HCT116 (cell line): ENCODE results near the gene KYNU. TPM values are rescaled to one million over a fixed set of nuclear protein-coding genes. Genes with fewer than 3 reads are reported as not detected.

Experiments
- ATAC-seq: fragments of 200-7000 bp; cut with Tn5 transposase; 2 replicates; pipeline ENCODE4 v1.9.1; 2020; ENCODE audit warnings: mild to moderate bottlenecking, moderate library complexity
- BruUV-seq: library from RNA; stranded (reverse); fragments of 400-500 nt; replicated peaks from 2 replicates; lab custom pipeline; 2021; lab: Mats Ljungman, UMichigan
- CTCF ChIA-PET: fragments of 300-600 bp; sonication (Branson Sonifier 250); formaldehyde crosslinking; loops from one replicate; lab custom pipeline; 2021; ENCODE audit warnings: antibody characterized with exemption; lab: Charles Lee
- POLR2A ChIA-PET: fragments of 300-600, 350-600 bp; sonication (Branson Sonifier 250); formaldehyde crosslinking; loops from one replicate; lab custom pipeline; 2021; ENCODE audit warnings: antibody characterized with exemption; lab: Charles Lee
- RAD21 ChIA-PET, 2 experiments: fragments of 300-600 bp; sonication (Branson Sonifier 250); formaldehyde crosslinking; loops; one replicate each; lab custom pipeline; 2023; ENCODE audit warnings: low total read pairs in 2 of 2; ENCODE audit not compliant: uncharacterized antibody in 2 of 2, unreplicated experiment in 2 of 2, low non-redundant PET in 1 of 2; lab: Charles Lee
- DNase-seq: peaks from one replicate; pipeline ENCODE4 v3.0.0-alpha.2; 2010; ENCODE audit warnings: low read depth, low spot score
- H2AFZ ChIP-seq: fragments of 200-600 bp; shearing (Covaris generic), sonication (generic); 2 replicates; pipeline ENCODE4 v1.6.1; 2017; ENCODE audit warnings: low read depth, mixed run types, mixed read lengths, antibody characterized with exemption, low read length; ENCODE audit not compliant: poor library complexity, severe bottlenecking
- H3K27ac ChIP-seq: 2 replicates; pipeline ENCODE4 v1.5.1; 2012; ENCODE audit warnings: low read depth, low read length
- H3K27me3 ChIP-seq: fragments of 200-600 bp; sonication (generic); 2 replicates; pipeline ENCODE4 v1.6.1; 2016; ENCODE audit warnings: mixed run types, low read length, mixed read lengths; ENCODE audit not compliant: insufficient read depth
- H3K36me3 ChIP-seq, 2 experiments: fragments of 200-500 bp in 1 of 2; fragments of 200-600 bp in 1 of 2; sonication (Bioruptor generic) in 1 of 2; sonication (generic) in 1 of 2; 2 replicates each; pipeline versions ENCODE4 v1.5.1 to v1.6.1; 2014 to 2016; ENCODE audit warnings: low read length in 2 of 2, inconsistent platforms in 1 of 2, mixed read lengths in 1 of 2, mixed run types in 1 of 2; ENCODE audit not compliant: insufficient read depth in 2 of 2, control insufficient read depth in 1 of 2
- H3K4me1 ChIP-seq, 2 experiments: fragments of 200-600 bp in 1 of 2; sonication (generic) in 1 of 2; 2 replicates each; pipeline versions ENCODE4 v1.5.1 to v1.6.1; 2012 to 2017; ENCODE audit warnings: low read length in 2 of 2, inconsistent platforms in 1 of 2, mild to moderate bottlenecking in 1 of 2, mixed read lengths in 1 of 2, mixed run types in 1 of 2, moderate library complexity in 1 of 2; ENCODE audit not compliant: insufficient read depth in 2 of 2, control insufficient read depth in 1 of 2
- H3K4me2 ChIP-seq: fragments of 200-600 bp; sonication (generic); 2 replicates; pipeline ENCODE4 v1.6.1; 2017; ENCODE audit warnings: mixed run types, low read length, mixed read lengths
- H3K4me3 ChIP-seq, 2 experiments: fragments of 200-600 bp in 1 of 2; sonication (generic) in 1 of 2; replicated peaks in 1 of 2; 2 replicates each; pipeline ENCODE4 v1.5.1; 2011 to 2016; ENCODE audit warnings: low read length in 2 of 2, control low read depth in 1 of 2, low read depth in 1 of 2, mild to moderate bottlenecking in 1 of 2, mixed read lengths in 1 of 2, mixed run types in 1 of 2
- H3K79me2 ChIP-seq: fragments of 200-600 bp; sonication (generic); 2 replicates; pipeline ENCODE4 v1.6.1; 2017; ENCODE audit warnings: mild to moderate bottlenecking, mixed run types, low read length, moderate library complexity, mixed read lengths; ENCODE audit not compliant: insufficient read depth
- H3K9ac ChIP-seq: fragments of 200-600 bp; sonication (generic); 2 replicates; pipeline ENCODE4 v1.6.1; 2016; ENCODE audit warnings: low read length, mixed read lengths
- H3K9me2 ChIP-seq: fragments of 200-600 bp; sonication (generic), shearing (Covaris generic); 2 replicates; pipeline ENCODE4 v1.6.1; 2017; ENCODE audit warnings: mixed run types, mild to moderate bottlenecking, moderate library complexity; ENCODE audit not compliant: insufficient read depth
- H3K9me3 ChIP-seq, 2 experiments: fragments of 200-500 bp in 1 of 2; fragments of 200-600 bp in 1 of 2; sonication (Bioruptor generic) in 1 of 2; sonication (generic) in 1 of 2; 2 replicates each; pipeline ENCODE4 v1.6.1; 2014 to 2017; ENCODE audit warnings: low read length in 2 of 2, mixed read lengths in 2 of 2, inconsistent platforms in 1 of 2, low read depth in 1 of 2, mild to moderate bottlenecking in 1 of 2, mixed run types in 1 of 2, moderate library complexity in 1 of 2; ENCODE audit not compliant: control insufficient read depth in 1 of 2, insufficient read depth in 1 of 2
- H4K20me1 ChIP-seq: fragments of 200-600 bp; sonication (generic), shearing (Covaris generic); 2 replicates; pipeline ENCODE4 v1.6.1; 2017; ENCODE audit warnings: mixed run types, mild to moderate bottlenecking, moderate library complexity; ENCODE audit not compliant: insufficient read depth
- ATF3 ChIP-seq: IDR thresholded peaks from 2 replicates; pipeline ENCODE4 v1.6.1; 2012
- CEBPB ChIP-seq: IDR thresholded peaks from 2 replicates; pipeline ENCODE4 v1.6.1; 2012; ENCODE audit warnings: low read depth
- CTCF ChIP-seq, 3 experiments: fragments of 200-600 bp in 1 of 3; sonication (generic) in 1 of 3; IDR thresholded peaks in 2 of 3; conservative IDR thresholded peaks in 1 of 3; 2 replicates each; pipeline ENCODE4 v1.5.1; 2012 to 2017; ENCODE audit warnings: low read depth in 2 of 3, low read length in 2 of 3, antibody characterized with exemption in 1 of 3, borderline replicate concordance in 1 of 3, control low read depth in 1 of 3, mild to moderate bottlenecking in 1 of 3, mixed read lengths in 1 of 3, mixed run types in 1 of 3, moderate library complexity in 1 of 3; ENCODE audit not compliant: insufficient read depth in 1 of 3
- EGR1 ChIP-seq: IDR thresholded peaks from 2 replicates; pipeline ENCODE4 v1.6.1; 2012; ENCODE audit warnings: low read depth
- EZH2phosphoT487 ChIP-seq: fragments of 200-600 bp; IDR thresholded peaks from 2 replicates; pipeline ENCODE4 v1.6.1; 2018; ENCODE audit warnings: antibody characterized with exemption, borderline replicate concordance
- FOSL1 ChIP-seq: IDR thresholded peaks from 2 replicates; pipeline ENCODE4 v1.6.1; 2012; ENCODE audit warnings: low read depth
- POLR2A ChIP-seq: IDR thresholded peaks from 2 replicates; pipeline ENCODE4 v1.7.0; 2011; ENCODE audit warnings: borderline replicate concordance; ENCODE audit not compliant: insufficient read depth, insufficient read length; ENCODE audit errors: extremely low read depth
- SP1 ChIP-seq: IDR thresholded peaks from 2 replicates; pipeline ENCODE4 v1.6.1; 2012; ENCODE audit warnings: low read depth
- SRF ChIP-seq: IDR thresholded peaks from 2 replicates; pipeline ENCODE4 v1.6.1; 2012; ENCODE audit warnings: low read depth
- TCF7L2 ChIP-seq: IDR thresholded peaks from 2 replicates; pipeline ENCODE4 v1.7.0; 2011; ENCODE audit warnings: borderline replicate concordance, inconsistent platforms; ENCODE audit not compliant: insufficient read depth, insufficient read length; ENCODE audit errors: extremely low read depth
- ZFX ChIP-seq: fragments of 450-650 bp; IDR thresholded peaks from 2 replicates; pipeline ENCODE4 v1.6.1; 2017
- intact Hi-C: fragments of 100-400 bp; cut with micrococcal nuclease; formaldehyde crosslinking; loops from 2 replicates; pipeline ENCODE4 v1.10.0; 2022
- total RNA-seq: library from RNA; stranded (reverse); gene quantifications from one replicate; pipeline ENCODE4 v1.2.1, GENCODE V29; 2021; ENCODE audit not compliant: unreplicated experiment
- TF ChIP-seq, protein P1 (sequence below): IDR thresholded peaks from 2 replicates; pipeline ENCODE4 v1.6.1; 2012
- TF ChIP-seq, protein P2 (sequence below): IDR thresholded peaks from 2 replicates; pipeline ENCODE4 v1.6.1; 2011; ENCODE audit warnings: mild to moderate bottlenecking, low read length, moderate library complexity; ENCODE audit not compliant: insufficient replicate concordance; ENCODE audit errors: extremely low read depth

Gene KYNU
- total RNA-seq, 1 experiment from 2014 or later = 0.22 TPM

GRCh38 chr2:142973160-142973821 lies 95.8 kb downstream of the KYNU start:
- RAD21 ChIA-PET = no interaction called here
- TF ChIP-seq EZH2phosphoT487 = no peak
- TF ChIP-seq ZFX = no peak
- TF ChIP-seq SP1 = no peak
- TF ChIP-seq SRF = no peak
- TF ChIP-seq POLR2A = no peak
- TF ChIP-seq, protein P1, sequence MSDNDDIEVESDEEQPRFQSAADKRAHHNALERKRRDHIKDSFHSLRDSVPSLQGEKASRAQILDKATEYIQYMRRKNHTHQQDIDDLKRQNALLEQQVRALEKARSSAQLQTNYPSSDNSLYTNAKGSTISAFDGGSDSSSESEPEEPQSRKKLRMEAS = no peak
- no peak for TF ChIP-seq TCF7L2
- H3K4me3 ChIP-seq = no peak overlapping the region
- H3K9ac ChIP-seq = no peak overlapping the region
- H3K36me3 ChIP-seq = no peaks in the 10 kb centered on the region
- DNase-seq (no peak), ATAC-seq (no peak)
- intact Hi-C loops = no loop called here
- peaks cover 0 to 9% of the 10 kb centered on the region in 2 experiments; a peak in 2 of 4 replicates for H3K4me1 ChIP-seq
- no peaks in the 10 kb centered on the region for H3K79me2 ChIP-seq
- POLR2A ChIA-PET = no interaction called here
- H2AFZ ChIP-seq = no peak overlapping the region
- no peak overlapping the region for H3K4me2 ChIP-seq
- no peak overlapping the region for H3K27ac ChIP-seq
- H3K27me3 ChIP-seq = no peaks in the 10 kb centered on the region
- no peaks in the 10 kb centered on the region for H3K9me3 ChIP-seq
- CTCF ChIA-PET = no interaction called here
- BruUV-seq = no TSS peak
- H3K9me2 ChIP-seq = no peaks in the 10 kb centered on the region
- no peaks in the 10 kb centered on the region for H4K20me1 ChIP-seq

- H3K4me2 ChIP-seq = peak overlapping the region; percentile 8; the same call in 1 of the 2 replicates
- intact Hi-C loops = no loop called here
- ChIA-PET CTCF (no interaction called here), RAD21 (no interaction called here), POLR2A (no interaction called here)
- ATAC-seq (no peak), DNase-seq (no peak)
- H3K27ac ChIP-seq = no peak overlapping the region
- peaks cover 0 to 9% of the 10 kb centered on the region in 2 experiments; a peak in 2 of 4 replicates for H3K4me1 ChIP-seq
- no peak overlapping the region for H3K9ac ChIP-seq
- no peaks in the 10 kb centered on the region for H3K9me2 ChIP-seq
- no peak overlapping the region for H2AFZ ChIP-seq
- H3K79me2 ChIP-seq = no peaks in the 10 kb centered on the region
- no peaks in the 10 kb centered on the region for H3K9me3 ChIP-seq
- H3K27me3 ChIP-seq = no peaks in the 10 kb centered on the region
- no peaks in the 10 kb centered on the region for H4K20me1 ChIP-seq
- H3K36me3 ChIP-seq = no peaks in the 10 kb centered on the region
- TF ChIP-seq CTCF (IDR thresholded peaks at IDR 0.05 in 2 of 3, conservative IDR thresholded peaks at IDR 0.05 in 1 of 3; ENCODE audit: borderline replicate concordance in 1 of 3, insufficient read depth in 1 of 3, low read depth in 2 of 3, low read length in 2 of 3) (no peak), CEBPB (no peak), ATF3 (no peak), EGR1 (no peak), FOSL1 (no peak), SRF (no peak)
- TF ChIP-seq, protein P2, sequence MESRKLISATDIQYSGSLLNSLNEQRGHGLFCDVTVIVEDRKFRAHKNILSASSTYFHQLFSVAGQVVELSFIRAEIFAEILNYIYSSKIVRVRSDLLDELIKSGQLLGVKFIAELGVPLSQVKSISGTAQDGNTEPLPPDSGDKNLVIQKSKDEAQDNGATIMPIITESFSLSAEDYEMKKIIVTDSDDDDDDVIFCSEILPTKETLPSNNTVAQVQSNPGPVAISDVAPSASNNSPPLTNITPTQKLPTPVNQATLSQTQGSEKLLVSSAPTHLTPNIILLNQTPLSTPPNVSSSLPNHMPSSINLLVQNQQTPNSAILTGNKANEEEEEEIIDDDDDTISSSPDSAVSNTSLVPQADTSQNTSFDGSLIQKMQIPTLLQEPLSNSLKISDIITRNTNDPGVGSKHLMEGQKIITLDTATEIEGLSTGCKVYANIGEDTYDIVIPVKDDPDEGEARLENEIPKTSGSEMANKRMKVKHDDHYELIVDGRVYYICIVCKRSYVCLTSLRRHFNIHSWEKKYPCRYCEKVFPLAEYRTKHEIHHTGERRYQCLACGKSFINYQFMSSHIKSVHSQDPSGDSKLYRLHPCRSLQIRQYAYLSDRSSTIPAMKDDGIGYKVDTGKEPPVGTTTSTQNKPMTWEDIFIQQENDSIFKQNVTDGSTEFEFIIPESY = no peak
- BruUV-seq = no TSS peak
- no peak overlapping the region for H3K4me3 ChIP-seq
Measured at GRCh38 chr2:142973822-142974207, 96.4 kb downstream of the KYNU start.
